SIG-M5 treated with dmso at 0.1 percent for 504 hours (cell line): ENCODE measurements around the gene SYNDIG1.

ENCODE experiments used
- DNase-seq: peaks from one replicate; lab custom pipeline; 2025; ENCODE audit not compliant: unreplicated experiment; lab: John Stamatoyannopoulos, UW

The SYNDIG1 gene

DNA sequence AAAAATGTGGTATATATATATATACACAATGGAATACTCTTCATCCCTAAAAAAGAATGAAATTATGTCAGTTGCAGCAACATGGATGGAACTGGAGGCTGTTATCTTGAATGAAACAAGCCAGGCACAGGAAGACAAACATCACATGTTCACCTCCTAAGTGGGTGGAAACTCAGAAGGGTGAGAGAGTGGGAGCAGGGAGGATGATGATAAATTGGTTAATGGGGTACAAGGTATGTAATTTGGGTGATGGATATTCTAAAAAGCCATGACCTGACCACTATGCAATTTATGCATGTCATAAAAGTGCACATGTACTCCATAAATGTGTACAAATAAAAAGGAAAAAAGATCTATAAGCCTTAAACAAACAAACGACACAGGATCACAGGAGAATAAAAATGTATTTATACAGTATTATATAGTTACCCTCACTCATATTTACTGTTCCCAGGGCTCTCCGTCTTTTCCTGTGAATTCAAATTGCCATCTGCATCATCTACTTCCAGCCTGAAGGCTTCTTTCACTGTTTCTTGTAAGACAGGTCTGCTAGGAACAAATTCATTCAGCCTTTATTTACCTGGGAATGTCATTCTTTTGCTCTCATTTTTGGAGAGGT is 89.8 kb downstream of the SYNDIG1 start:
- no peak for DNase-seq

DNA sequence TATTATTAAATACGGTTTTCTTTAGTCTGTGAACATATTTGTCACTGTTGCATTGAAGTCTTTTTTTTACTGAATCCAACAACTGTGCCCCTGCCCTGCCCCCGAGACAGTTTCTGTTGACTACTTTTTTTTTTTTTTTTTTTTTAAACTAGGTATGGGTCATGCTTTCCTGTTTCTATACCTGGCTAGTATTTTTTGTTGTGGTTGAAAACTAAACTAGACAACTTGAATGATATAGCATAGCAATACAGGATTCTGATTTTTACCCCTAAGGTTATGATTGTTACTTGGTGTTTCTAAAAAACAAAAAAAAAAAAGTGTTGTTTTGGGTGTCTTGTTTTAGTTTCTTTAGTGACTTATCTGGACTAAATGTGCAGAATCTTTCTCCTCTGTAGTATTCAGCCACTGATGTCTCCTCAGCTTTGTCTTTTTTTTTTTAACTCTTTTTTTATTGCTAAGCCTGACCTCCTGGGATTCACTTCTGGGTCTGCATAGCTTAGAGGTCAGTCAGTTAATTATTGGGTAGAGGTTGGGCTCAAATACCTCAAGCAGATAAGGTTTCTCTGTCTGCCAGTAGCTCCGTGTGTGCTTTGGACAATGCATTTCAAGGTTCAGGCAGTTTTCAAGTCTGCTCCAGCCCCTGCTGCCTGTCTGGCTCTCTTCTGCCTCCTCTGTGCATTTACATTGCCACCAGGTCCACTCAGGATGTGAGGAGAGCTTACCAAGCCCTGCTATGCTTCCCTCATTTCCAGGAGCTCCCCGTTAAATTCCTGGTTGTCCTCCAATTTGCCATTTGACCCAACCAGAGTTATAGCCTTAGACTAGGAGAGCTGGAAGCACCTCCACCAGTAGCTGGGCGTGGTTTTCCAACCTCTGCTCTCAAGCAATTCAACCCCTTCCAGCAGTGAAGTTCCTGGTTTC is 91.4 kb downstream of the SYNDIG1 start:
- DNase-seq = no peak

DNA sequence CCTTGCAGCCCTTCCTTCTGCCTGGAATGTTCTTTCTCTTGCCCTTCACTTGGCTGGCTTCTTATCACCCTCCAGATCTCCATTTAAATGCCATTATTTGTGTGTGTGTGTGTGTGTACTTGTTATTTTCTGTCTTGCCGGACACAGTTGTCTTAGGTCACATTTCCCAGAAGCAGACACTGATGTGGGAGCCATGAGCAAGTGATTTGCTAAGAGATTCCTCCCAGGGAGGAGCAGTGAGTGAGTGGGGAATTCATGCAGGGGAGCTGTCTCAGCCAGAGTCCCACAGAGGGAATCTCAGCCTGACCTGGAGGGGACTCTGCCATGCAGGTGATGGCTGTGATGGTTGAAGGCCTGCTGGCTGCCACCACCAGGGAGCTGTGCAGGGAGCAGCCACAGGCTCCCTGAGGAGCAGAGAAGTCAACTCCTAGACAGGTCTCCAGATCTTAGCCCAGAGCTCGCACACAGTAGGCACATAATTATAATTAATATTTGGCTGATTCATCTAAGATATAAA is 96.5 kb downstream of the SYNDIG1 start:
- DNase-seq = no peak

DNA sequence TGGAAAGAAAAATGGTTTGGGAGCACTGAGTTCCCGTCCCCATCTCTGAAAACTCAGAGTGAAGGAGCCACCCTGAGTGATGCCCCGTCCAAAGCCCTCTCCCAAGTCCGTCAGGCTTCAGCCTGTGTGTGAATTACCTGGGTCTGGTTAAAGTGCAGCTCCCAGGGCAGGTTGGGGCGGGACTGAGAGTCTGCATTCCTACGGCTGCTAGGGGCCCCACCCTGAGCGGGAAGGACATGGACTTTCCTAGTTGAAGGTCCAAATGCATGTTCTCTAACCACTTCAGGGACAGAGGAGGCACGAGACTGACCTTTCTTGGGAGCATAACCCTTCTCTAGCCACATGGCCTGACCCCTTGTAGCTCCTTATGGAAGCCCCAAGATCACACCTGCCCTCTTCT is 97.2 kb downstream of the SYNDIG1 start:
- DNase-seq = no peak

DNA sequence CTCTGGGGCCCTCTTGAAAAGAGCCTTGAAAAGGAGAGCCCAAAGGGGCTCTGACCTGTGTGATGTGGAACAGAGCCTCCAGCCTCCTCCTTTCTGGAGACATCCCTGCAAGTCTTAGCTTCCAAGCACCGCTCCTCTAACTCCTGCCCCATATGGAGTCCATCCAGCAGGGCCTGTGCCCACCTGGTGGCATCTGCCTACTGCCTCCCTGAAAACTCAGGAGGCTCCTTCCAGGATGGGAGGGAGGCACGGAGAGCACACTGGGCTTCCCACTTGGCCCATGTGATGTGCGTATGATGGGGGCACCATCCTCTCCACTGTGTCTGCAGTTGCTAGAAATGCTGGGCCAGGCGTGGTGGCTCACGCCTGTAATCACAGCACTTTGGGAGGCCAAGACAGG is 98.1 kb downstream of the SYNDIG1 start:
- no peak for DNase-seq

DNA sequence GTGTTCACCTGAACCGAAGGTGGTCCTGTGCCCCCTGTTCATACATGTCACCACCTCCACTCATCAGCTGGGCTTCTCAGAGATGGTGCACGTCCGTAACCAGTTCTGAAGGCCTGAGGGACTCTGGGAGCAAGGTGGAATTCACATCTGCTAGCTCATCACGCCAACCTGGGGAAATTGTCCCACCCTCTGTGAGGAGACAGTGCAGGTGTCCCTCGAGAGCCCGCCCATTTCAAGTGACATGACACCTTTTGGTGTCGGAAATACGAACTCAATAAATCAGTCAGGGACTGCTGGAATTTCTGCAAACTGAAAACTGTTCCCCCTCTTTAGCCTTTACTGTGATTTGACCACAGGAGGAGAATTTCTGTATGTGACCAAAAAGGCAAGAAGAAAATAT is 99.4 kb downstream of the SYNDIG1 start:
- no peak for DNase-seq

DNA sequence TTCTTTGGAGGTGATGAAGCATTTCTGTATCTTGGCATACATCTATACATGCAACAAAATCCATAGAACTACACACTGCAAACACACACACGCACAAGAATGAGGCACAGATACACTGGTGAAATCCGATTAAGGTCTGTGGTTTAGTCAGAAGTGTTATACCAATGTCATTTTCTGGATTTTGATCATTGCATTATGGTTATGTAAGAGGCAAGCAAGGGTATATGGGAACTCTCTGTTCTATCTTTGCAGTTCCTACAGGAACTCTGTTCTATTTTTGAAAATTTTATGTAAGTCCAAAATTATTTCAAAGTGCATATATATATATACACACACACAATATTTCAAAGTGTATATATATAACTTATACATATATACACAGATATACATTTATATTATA is 101.7 kb downstream of the SYNDIG1 start:
- DNase-seq = no peak

DNA sequence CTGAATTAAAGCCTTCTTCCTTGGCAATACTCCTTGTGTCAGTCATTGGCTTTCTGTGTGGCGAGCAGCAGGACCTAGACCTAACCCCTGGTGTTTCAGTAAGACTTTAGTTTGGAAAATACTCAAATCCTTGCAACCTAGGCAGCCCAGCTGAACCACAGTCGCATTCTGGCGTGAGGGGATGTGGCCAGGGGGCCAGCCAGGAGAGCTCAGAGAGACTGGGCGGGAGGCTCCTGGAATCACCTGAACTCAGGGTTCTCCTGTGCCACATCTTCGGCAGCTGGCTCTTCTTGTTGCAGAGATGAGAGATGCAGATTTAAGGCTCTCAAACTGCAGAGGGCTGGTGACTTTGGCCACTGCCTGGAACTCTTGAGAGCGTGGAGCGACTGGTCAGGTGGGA is 102.7 kb downstream of the SYNDIG1 start:
- DNase-seq = no peak

DNA sequence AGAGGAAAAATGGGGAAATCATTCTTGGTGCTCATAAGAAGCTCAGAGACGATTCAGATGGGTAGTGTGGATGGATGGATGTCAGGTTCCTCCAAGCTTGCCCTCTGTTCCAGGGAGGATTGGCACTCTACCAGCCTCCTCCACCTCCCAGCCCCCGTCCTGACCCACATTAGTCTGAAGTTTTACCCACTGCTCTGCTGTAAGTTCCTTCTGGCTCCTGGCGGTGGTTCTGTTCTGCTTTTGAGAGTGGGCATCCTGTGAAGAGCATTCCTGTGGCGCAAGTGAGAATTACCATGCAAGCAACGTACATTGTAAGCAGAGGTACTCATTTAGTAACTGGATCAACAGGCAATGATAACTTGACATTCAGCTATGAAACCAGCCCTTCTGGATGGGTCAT is 103.4 kb downstream of the SYNDIG1 start:
- no peak for DNase-seq

DNA sequence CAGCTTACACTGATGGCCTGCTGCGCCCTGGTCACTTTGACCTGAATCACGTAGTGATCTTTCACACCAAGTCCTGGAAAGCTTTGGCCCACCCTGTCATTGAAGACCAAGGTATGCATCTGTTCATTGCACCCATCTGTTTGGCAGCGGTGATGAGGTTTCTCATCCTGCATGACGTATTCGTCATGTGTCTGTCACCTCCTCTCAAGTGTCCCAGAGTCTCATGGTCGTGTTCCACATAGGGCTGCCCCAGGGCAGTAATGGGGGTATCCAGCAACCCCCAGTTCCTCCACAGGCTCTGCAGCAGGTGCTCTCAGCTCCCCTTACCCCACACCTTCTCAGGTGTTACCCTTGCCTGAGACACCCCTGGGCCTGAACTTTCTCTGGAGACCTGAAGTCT is 104.1 kb downstream of the SYNDIG1 start:
- no peak for DNase-seq

DNA sequence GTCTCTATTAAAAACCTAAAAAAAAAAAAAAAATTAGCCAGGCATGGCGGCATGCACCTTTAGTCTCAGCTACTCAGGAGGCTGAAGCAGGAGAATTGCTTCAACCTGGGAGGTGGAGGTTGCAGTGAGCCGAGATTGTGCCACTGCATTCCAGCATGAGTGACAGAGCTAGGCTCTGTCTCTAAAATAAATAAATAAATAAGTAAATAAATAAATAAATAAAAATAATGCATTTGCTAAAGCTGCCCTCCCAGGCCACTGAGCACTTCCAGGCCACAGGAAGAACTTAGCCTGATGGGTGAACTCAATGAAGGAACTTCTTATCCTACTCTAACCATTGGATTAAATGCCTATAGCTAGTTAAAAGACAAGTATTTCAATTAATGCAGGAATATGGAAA is 104.9 kb downstream of the SYNDIG1 start:
- no peak for DNase-seq

DNA sequence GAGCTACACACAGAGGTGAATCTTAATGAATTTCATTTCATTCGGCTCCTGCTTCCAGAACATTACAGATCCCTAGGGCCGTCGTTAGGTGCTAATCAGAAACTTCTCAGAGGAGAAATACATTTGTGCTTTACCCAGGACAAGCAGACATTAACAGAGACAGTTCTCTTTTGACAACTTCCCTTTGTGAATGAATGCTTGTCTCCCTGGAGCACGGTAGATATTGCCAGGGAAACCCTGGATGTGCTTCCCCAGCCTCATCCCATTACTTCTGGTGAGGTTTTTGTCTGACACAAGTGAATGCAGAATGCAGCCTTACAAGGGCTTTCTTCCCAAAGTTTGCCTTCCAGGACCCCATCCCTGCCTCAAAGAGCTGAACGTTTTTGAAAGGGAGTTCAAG is 105.4 kb downstream of the SYNDIG1 start:
- DNase-seq = no peak

DNA sequence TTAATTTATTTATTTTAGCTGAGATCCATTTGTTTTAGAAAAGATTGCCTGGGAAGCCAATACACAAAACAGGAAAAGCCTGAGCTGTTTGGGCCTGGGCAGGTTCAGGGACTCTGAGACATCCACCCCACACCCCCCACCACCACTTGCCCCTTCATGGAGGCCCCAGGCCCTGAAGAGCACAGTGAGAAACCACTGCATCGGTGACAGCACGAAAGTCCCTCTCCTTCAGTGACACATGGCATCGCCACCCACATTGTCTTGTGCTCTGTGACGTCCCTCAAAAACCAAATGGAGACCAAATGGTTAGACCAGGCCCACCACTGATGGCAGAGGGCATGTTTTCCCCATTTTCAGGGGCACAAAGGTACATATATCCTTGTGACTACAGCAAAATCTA is 106.4 kb downstream of the SYNDIG1 start:
- DNase-seq = no peak

DNA sequence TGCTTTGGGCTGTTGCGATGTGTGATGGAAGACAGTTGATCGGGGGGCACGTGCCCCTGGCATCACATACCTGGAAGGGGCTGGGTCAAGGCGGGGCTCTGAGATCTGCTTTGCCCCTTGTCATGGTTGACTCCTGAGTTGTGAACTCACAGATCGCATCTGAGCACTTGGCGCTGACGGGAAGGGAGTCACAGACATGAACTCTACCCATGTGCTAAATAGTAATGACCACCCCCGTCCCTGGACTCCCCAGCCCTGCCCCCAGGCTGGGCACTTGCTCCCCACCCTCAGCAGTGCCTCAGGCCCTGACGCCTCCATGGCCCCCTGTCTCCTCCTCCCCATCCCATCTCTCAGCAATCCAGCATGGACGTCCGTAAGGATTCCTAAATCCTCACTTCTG is 107.0 kb downstream of the SYNDIG1 start:
- no peak for DNase-seq

DNA sequence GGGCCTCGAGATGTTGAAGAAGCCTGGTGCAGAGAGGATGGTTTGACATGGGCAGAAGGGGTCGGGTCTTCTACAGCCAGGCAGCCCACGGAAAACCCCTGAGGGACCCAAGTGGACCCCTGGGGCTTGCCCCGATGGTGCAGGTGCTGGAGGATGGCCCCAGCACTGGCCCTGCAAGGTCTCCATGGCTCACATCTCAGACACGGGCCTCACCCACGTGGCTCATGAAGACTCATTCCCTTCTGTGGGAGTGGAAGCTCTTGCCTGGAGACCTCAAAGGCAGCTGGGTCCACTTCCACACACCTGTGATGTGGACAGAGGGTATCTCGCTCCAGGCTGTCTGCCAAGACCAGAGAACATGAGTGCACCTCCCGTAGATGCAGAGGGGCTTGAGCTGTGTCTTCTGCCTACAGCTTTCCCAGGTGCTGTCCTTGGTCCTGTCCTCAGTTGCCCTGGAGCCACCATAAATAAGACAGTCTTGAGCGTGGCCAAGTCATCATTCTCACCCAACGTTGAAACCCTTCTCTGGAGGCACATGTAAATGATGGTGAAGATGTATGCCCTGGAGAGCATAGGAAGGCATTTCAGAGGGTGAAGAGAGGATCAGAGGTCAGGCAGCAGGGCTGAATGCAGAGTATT is 108.0 kb downstream of the SYNDIG1 start:
- DNase-seq = no peak

DNA sequence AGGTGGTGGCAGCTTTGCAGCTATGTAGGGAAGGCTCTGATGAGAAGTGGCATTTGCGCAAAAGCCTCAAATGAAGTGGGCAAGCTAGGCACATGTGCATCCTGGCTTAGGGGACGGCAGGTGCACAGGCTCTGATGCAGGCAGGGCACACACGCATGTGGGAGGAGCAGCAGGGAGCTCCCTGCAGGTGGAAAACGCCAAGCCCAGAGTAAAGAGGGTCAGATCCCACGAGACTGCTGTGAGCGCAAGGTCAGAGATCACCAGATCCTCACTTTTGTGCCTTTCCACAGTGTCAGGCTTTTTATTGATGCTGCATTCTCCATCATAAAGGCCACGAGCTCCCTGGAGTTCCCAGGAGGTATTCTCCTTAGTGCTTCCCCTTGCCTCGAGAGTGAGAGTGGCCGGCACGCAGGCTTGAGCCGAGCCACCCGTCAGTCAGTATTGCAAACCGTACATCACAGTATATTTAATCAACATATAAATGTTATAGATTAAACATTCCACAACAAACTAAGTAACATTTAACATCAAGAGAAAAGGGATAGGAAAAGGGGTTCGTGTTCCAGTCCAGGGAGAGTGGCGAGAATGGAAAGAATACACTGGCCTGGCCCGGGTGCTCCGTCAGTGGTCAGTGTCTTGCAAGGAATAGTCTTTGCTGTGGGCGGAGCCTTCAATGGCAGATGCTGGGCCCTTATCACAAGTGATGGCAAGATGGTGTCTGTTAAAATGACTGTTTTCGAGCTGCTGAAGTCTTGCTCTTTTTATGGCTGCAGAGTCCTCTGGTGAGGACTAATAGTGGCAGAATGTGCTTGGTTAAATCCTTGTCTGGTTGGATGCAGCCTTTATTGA is 109.4 kb downstream of the SYNDIG1 start:
- DNase-seq = no peak

DNA sequence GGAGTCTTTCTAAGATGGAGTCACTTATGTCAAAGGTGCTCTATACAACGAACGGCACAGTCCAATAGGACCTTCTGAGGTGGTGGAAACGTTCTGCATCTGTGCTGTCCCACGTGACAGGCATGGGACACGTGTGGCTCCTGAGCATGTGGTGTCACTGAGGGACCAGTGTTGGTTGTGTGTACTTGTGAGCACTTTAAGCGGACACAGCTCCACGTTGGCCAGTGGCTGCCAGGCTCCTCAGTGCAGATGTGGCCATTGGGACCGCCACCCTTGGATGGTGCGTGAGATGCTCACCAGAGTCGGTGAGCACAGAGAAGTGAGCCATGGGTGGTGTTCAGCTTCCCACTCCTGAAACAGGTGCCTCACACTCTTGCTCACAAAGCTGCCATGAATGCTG is 110.0 kb downstream of the SYNDIG1 start:
- no peak for DNase-seq

DNA sequence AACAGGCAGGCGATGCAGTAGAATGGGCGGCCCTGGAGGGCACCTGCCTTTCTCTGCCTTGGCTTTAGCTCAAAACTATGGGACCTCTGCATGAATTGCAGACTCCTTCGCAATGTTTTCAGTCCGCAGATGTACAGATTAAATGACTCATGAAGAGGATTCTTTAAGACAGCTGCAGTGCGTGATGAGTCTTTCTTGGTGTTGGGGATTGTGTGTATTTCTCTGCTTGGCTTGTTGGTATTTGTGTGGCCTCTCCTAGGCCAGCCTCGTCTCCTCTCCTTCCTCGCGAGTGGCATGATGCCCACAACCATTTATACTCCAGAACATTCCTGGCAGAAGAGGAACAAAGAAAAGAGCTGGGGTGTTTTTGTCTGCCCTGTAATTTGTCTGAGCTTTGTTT is 110.6 kb downstream of the SYNDIG1 start:
- no peak for DNase-seq

DNA sequence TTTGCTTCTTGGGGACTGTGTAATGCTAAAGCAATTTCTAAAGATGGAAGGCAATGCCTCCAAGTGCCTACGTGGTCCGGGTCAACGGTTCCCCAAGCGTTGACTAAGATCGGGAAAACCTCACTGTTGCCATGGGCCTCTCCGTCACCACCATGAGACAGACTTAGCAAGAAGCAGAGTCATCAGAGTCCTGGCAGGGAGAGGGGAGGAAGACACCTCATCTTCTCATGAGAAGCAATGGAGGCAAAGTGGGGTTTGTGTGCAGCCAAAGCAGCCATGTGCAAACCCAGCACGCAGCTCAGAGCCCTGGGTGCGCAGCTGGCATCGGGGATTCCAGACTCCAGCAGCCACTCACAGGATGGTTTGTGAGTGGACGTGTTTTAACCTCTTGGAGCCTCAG is 111.4 kb downstream of the SYNDIG1 start:
- DNase-seq = no peak

DNA sequence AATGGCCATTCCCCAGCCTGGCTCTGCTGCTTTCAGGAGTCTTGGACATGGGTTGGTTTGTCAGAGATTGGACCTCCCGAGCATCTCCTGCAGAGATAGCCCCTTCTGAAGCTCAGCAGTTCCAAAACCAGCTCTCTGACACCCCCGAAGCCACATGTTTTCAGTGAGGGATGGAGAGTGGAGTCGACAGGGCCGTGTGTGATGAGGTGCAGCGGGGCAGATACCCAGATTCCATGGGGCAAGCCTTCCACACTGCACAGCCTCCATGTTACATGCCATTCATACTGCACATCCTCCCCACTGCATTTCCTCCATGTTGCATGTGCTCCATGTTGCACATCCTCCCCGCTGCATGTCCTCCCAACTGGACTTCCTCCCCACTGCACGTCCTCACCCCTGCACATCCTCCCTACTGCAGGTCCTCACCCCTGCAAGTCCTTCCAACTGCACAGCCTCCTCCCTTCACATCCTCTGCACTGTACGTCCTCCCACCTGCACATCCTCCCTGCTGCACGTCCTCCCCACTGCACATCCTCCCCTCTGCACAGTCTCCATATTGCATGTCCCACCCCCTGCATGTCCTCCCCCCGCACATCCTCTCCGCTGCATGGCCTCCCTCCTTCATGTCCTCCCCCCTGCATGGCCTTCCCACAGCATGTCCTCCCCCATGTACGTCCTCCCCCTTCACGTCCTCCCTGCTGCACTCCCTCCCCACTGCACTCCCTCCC is 112.2 kb downstream of the SYNDIG1 start:
- DNase-seq = no peak
